HL-60 (cell line): Measurements from ENCODE around the gene PMEPA1.

Experiments used
- DNase-seq, 2 experiments: peaks; one replicate each; pipeline ENCODE4 v3.0.0-alpha.2; 2010 to 2020; ENCODE audit warnings: low read depth in 1 of 2, low spot score in 1 of 2
- H3K27ac ChIP-seq: fragments of 250-450 bp; sonication (Bioruptor Pico); replicated peaks from 2 replicates; pipeline ENCODE4 v1.5.1; 2020; ENCODE audit warnings: mild to moderate bottlenecking, moderate library complexity
- H3K27me3 ChIP-seq: fragments of 250-450 bp; sonication (Bioruptor Pico); 2 replicates; pipeline ENCODE4 v1.5.1; 2021; ENCODE audit warnings: mild to moderate bottlenecking, moderate library complexity; ENCODE audit not compliant: insufficient read depth, poor library complexity, severe bottlenecking
- H3K4me3 ChIP-seq: replicated peaks from 2 replicates; pipeline ENCODE4 v1.5.1; 2011; ENCODE audit warnings: mild to moderate bottlenecking, control low read depth, low read length; ENCODE audit not compliant: insufficient read depth
- CTCF ChIP-seq: IDR thresholded peaks from one replicate; pipeline ENCODE4 v1.5.1; 2011; ENCODE audit warnings: low read length, control low read depth, inconsistent platforms; ENCODE audit not compliant: insufficient read depth
- GABPA ChIP-seq: IDR thresholded peaks from 2 replicates; pipeline ENCODE4 v1.6.1; 2012; ENCODE audit warnings: low read depth
- POLR2AphosphoS5 ChIP-seq: IDR thresholded peaks from 2 replicates; pipeline ENCODE4 v1.6.1; 2012; ENCODE audit warnings: low read depth
- REST ChIP-seq: IDR thresholded peaks from 2 replicates; pipeline ENCODE4 v1.6.1; 2012; ENCODE audit warnings: low read depth; ENCODE audit not compliant: insufficient replicate concordance
- SPI1 ChIP-seq: IDR thresholded peaks from 2 replicates; pipeline ENCODE4 v1.6.1; 2012; ENCODE audit warnings: low read depth, mild to moderate bottlenecking, borderline replicate concordance

PMEPA1 gene

DNA sequence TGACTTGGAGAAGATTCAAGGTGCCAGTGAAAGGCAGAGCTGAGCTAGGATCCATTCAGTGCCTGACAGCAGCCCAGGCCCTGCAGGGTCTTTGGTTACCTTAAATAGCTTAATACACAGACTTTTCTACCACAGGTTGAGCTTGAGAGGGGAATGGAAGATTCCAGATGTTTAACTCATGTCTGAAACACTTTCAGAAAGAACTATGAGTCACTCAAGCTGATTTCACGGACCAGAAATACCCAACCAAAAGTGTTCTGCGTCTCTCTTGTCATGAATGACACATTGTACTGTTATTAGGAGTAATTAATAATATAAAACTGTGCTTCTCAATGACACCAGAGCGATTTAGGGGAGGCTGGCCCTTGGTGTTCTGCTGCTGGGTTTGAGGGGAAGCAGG is 6.4 kb upstream of the PMEPA1 start:
- TF ChIP-seq CTCF: no peak
- no peak for TF ChIP-seq SPI1
- TF ChIP-seq POLR2AphosphoS5: no peak
- no peak for TF ChIP-seq REST
- TF ChIP-seq GABPA: no peak
- H3K27ac ChIP-seq: no peak overlapping the region
- no peak overlapping the region for H3K4me3 ChIP-seq
- no peak for DNase-seq
- H3K27me3 ChIP-seq: peaks cover 23% of the 10 kb centered on the region

GRCh38 chr20:57715268-57715904 is 5.6 kb upstream of the PMEPA1 start:
- peaks cover 31% of the 10 kb centered on the region for H3K27me3 ChIP-seq
- DNase-seq: no peak
- TF ChIP-seq GABPA (no peak), SPI1 (no peak), CTCF (no peak), REST (no peak), POLR2AphosphoS5 (no peak)

DNA sequence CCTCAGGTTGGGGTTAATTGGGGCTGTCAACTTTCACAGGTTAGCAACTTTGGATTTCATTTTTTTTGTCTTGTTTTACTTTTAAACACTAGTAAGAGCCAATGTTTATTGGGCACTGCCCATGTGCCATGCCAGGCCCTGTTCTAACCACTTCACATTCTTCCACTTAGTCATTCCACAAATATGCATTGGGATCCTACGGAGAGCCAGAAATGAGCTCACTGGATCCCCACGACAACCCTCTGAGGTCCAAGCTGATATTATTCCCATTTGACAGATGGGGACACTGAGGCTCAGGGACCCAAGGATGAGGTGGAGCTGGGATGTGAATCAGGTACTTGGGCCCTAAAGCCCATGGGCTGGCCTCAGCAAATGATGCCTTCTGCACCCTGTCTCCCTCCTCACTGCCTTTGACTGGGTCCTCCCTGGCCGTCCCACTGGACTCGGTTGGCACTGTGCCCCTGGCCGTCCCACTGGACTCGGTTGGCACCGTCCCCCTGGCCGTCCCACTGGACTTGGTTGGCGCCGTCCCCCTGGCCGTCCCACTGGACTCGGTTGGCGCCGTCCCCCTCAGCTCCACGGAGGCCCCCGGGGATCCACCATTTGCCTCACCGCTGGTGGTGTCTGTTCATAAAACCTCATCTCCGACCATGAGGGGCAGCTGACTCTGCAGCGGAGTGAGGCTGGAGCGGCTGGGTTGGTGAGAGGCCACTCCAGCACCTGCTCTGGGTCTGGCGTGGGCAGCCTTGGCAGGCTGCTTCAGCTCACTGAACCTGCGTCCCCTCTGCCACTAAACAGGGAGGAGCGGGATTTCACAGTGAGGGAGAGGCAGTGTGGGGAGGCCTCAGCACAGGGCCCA is 4.8 kb upstream of the PMEPA1 start:
- Histone ChIP-seq H3K4me3 (no peak overlapping the region), H3K27ac (no peak overlapping the region), H3K27me3 (peaks cover 36% of the 10 kb centered on the region)
- DNase-seq: no peak
- TF ChIP-seq CTCF: no peak
- TF ChIP-seq REST: no peak
- no peak for TF ChIP-seq POLR2AphosphoS5
- TF ChIP-seq GABPA: no peak
- no peak for TF ChIP-seq SPI1

More at GRCh38 chr20:57715268-57715904, 5.6 kb upstream of the PMEPA1 start:
- Histone ChIP-seq H3K4me3 (no peak overlapping the region), H3K27ac (no peak overlapping the region)
